ENCODE results near the gene PLEKHG2. TPM values are rescaled to one million over a fixed set of nuclear protein-coding genes. Genes with fewer than 3 reads are reported as not detected.

The PLEKHG2 gene
- total RNA-seq, 1 donor from 2014 or later, result 172 TPM

DNA sequence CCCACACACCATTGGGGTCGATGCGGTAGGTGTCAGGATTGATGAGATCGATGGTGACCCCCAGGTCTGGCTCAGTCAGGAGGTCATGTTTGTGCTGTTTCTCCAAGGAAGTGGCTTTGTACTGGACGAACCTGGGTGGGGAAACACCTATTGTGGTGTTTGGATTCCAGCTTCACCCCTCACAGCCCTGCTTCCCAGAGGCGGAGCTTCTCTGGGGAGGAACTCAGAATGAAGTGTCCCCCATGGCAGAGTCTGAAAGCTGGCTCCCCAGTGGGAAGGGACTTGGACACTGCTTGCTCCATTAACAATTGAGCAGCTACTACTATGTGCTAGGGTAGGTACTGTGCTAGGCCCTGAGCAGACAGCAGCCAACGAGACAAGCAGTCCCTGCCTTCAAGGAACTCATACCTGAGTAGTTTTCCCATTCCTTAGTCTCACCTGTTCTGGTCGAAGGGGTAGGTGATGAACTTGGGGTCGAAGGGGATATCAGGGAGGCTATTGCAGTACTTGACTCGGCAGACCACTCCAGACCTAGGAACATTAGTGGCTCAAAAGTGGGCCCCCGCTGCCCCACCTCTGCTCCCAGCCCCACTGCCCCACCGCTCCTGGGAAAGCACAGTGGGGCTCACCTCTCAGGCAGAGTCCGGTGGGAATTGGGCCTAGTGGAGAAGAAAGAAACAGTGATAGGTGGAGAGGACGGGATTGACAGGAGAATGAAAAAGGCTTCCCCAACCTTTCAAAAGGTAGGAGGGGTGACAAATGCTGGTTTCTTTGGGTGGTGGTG is 22.6 kb upstream of the PLEKHG2 start:
- DNase-seq (ENCODE audit: low spot score in 2 of 2, unreplicated experiment in 2 of 2), result no peak
- peaks cover 19% of the 10 kb centered on the region for H3K36me3 Mint-ChIP-seq
- peak overlapping the region; percentile 90 for H3K4me3 Mint-ChIP-seq
- H3K9me3 Mint-ChIP-seq, result no peaks in the 10 kb centered on the region
- H3K4me1 Mint-ChIP-seq, result peaks cover 18% of the 10 kb centered on the region
- TF ChIP-seq, protein P1, sequence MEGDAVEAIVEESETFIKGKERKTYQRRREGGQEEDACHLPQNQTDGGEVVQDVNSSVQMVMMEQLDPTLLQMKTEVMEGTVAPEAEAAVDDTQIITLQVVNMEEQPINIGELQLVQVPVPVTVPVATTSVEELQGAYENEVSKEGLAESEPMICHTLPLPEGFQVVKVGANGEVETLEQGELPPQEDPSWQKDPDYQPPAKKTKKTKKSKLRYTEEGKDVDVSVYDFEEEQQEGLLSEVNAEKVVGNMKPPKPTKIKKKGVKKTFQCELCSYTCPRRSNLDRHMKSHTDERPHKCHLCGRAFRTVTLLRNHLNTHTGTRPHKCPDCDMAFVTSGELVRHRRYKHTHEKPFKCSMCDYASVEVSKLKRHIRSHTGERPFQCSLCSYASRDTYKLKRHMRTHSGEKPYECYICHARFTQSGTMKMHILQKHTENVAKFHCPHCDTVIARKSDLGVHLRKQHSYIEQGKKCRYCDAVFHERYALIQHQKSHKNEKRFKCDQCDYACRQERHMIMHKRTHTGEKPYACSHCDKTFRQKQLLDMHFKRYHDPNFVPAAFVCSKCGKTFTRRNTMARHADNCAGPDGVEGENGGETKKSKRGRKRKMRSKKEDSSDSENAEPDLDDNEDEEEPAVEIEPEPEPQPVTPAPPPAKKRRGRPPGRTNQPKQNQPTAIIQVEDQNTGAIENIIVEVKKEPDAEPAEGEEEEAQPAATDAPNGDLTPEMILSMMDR (IDR thresholded peaks at IDR 0.05; ENCODE audit: unreplicated experiment), result no peak
- H3K27ac Mint-ChIP-seq, result peak overlapping the region; percentile 99
- no peaks in the 10 kb centered on the region for H3K27me3 Mint-ChIP-seq (ENCODE audit: low read depth)

DNA sequence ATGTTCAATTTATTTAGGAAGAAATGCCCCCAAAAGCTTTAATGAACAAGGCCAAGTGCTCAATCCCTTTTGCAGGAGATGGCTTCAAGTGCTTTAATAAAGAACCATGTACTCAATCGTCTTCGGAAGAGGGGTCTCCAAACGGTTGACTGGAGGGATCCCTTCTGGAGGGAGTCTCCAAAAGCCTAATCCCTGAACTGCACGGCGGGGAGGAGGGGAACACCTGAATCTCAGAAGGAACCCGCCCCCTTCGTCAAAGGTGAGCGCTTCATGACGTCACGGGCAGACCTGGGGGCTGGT is 22.1 kb upstream of the PLEKHG2 start:
- no peaks in the 10 kb centered on the region for H3K27me3 Mint-ChIP-seq (ENCODE audit: low read depth)
- H3K36me3 Mint-ChIP-seq, result peaks cover 19% of the 10 kb centered on the region
- peak overlapping the region; percentile 90 for H3K4me3 Mint-ChIP-seq
- TF ChIP-seq, protein P1 (IDR thresholded peaks at IDR 0.05; ENCODE audit: unreplicated experiment), result no peak
- no peak for DNase-seq (ENCODE audit: low spot score in 2 of 2, unreplicated experiment in 2 of 2)
- peak overlapping the region; percentile 99 for H3K27ac Mint-ChIP-seq
- no peaks in the 10 kb centered on the region for H3K9me3 Mint-ChIP-seq
- H3K4me1 Mint-ChIP-seq, result peaks cover 18% of the 10 kb centered on the region

DNA sequence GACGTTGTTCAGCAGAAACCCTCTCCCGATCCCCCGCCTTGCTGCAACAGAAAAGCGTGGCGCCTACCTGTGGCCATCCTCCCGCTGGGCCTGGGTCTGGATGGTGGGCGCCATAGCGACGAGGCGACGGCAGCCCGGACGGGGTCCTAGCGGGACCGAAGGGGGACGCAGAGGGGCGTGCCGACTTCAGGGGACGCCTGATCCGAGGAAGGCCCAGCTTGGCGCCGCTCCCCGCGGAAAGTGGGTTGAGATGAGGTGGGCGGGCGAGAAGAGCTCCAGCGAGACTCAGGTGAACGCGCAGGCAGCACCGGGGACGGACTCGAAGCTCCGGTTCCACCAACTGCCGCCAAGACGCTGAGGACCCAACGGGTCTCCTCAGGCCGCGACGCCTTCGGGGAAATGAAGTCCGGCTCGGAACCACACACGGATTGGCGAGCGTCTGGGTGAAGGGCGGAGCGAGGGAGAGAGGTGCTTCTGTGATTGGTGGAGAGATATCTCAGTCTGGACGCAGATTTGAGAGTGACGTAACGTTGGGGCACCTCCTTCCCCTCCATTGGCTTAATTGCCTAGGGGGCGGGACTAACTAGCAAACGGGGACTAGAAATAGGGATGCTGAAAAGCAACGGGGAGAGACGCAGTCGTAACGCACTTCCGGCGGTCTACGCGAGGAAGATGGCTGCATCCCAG is 21.6 kb upstream of the PLEKHG2 start, which contains the start of the genes MED29 and PAF1:
Gene MED29 (plus strand): TSS at position 628 of the 687 bp plus-strand sequence. CDS start 45 bp downstream, at position 673.
Gene PAF1 (minus strand): TSS at position 356 of the 687 bp plus-strand sequence. CDS start 242 bp downstream, at position 114.
- Mint-ChIP-seq H3K36me3 (peaks cover 16% of the 10 kb centered on the region), H3K4me1 (peaks cover 18% of the 10 kb centered on the region), H3K4me3 (peak within 1 kb of the TSS; percentile 90), H3K9me3 (no peaks in the 10 kb centered on the region), H3K27ac (peak within 1 kb of the TSS; percentile 99), H3K27me3 (ENCODE audit: low read depth) (no peaks in the 10 kb centered on the region)
- peak; percentile 88 to 91 for DNase-seq (ENCODE audit: low spot score in 2 of 2, unreplicated experiment in 2 of 2)
- TF ChIP-seq, protein P1 (IDR thresholded peaks at IDR 0.05; ENCODE audit: unreplicated experiment), result no peak

DNA sequence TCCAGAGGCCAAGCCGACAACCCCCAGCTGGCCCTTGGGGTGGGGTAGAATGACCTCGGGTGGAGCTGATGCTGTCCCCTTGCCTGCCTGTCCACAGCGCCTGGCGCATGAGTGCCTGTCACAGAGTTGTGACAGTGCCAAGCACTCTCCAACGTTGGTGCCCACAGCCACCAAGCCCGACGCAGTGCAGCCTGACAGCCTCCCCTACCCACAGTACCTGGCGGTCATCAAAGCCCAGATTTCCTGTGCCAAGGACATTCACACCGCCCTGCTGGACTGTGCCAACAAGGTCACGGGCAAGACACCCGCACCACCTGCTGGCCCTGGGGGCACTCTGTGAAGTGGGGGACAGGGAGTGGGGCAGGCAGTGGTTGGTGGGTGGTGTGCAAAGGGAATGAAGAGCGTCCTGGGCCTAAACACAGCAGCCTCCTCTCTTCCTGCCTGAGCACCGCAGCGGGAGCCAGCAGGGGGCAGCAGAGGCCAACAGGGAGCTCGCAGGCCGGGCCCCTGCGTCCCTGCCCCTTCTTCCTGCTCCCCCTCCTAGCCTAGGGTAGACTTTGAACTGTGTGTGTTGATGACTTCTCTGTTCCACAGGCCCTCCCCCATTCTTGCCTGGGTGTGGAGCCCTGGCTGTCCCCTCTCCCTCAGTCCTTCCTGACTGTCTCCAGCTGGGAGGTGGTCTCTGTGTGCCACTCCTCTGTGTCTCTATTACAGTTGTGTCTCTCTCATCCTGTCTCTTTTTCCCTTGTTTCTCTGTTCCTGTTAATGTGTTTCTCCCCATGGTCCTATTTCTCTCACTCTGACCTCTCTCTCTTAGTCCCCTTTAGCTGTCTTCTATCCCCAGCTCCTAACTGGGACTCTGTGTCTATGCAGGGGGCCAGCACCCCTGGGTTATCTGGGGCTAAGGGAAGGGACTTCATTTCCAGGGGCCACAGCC is 14.8 kb upstream of the PLEKHG2 start:
- TF ChIP-seq, protein P1 (IDR thresholded peaks at IDR 0.05; ENCODE audit: unreplicated experiment), result peak; percentile 76
- Mint-ChIP-seq H3K4me1 (peaks cover 7% of the 10 kb centered on the region), H3K9me3 (no peaks in the 10 kb centered on the region), H3K4me3 (no peak overlapping the region), H3K27me3 (ENCODE audit: low read depth) (no peaks in the 10 kb centered on the region), H3K27ac (peak overlapping the region; percentile 78), H3K36me3 (peaks cover 13% of the 10 kb centered on the region)
- DNase-seq (ENCODE audit: low spot score in 2 of 2, unreplicated experiment in 2 of 2), result peak; percentile 79 to 89

DNA sequence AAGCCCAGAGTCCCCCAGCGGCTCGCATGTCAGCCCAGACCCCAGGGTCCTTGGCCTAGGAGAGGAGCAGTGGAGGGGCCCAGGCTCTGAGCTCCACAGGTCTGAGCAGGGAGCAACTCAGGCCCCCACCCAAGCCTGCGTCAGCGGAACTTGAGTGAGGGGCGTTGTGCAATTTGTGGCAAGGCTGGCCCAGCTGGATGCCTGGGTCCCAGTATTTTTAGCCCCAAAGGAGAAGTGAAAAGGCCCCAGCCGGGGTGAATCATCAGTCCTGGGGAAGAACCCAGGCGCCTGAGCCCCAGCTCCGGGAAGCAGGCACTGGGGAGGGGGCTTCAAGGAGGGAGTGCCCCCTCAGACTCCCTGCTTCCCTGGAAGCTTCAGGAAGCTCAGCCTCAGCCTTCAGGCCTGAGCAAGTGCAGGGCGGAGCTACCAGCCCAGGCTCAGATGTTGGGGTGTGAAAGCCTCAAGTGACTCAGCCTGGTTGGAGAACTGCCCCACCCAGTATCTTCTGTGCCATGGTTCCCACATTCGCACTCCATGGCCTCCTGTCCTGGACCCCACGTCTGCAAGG is 14.1 kb upstream of the PLEKHG2 start:
- Mint-ChIP-seq H3K36me3 (peaks cover 13% of the 10 kb centered on the region), H3K4me1 (peaks cover 10% of the 10 kb centered on the region), H3K27ac (peak overlapping the region; percentile 78), H3K27me3 (ENCODE audit: low read depth) (no peaks in the 10 kb centered on the region), H3K4me3 (no peak overlapping the region), H3K9me3 (no peaks in the 10 kb centered on the region)
- DNase-seq (ENCODE audit: low spot score in 2 of 2, unreplicated experiment in 2 of 2), result no peak
- TF ChIP-seq, protein P1 (IDR thresholded peaks at IDR 0.05; ENCODE audit: unreplicated experiment), result no peak
